Stimulated activated naive CD8-positive, alpha-beta T cell treated with anti-CD3 and anti-CD28 coated beads, Interleukin-15, Interleukin-2, amounts not matched to agents 100 U/mL and 50 U/mL, for 24 hours (primary cell): ENCODE data around the gene FAM222A.

Experiments
- ATAC-seq: fragments of 150-1000 bp; cut with Tn5 transposase; one replicate; pipeline ENCODE4 v1.10.0; 2021
- DNase-seq: peaks from one replicate; pipeline ENCODE4 v3.0.0; 2021

Gene FAM222A

DNA sequence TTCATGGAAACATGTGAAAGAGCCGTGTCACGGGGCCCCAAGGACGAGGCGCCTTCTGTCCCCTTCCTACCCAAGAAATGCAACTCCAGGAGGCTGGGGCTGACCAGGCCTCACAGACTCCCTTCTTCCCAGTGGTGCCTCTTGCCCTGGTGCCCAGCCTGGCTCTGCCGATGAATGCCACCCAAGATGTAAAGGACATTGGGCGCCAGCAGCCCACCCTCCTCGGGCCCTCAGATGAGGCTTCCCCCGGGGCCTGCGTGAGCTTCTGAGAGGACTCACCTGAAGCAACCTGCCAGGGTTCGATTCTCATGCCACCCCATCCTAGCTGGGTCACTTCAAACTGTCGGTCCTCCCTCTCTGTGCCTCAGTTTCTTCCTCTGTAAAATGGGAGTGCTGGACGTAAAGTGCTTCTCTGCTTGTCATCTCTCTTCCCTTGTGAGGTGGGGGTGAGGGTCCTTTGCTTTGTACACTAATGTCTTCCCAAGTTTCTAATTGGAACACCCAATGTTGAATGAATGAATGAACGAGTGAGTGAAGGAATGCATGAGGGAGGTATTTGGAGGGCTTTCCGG lies 10.8 kb downstream of the FAM222A start:
- DNase-seq (no peak), ATAC-seq (no peak)

GRCh38 chr12:109725321-109726105 lies 11.9 kb downstream of the FAM222A start:
- no peak for ATAC-seq
- no peak for DNase-seq

DNA sequence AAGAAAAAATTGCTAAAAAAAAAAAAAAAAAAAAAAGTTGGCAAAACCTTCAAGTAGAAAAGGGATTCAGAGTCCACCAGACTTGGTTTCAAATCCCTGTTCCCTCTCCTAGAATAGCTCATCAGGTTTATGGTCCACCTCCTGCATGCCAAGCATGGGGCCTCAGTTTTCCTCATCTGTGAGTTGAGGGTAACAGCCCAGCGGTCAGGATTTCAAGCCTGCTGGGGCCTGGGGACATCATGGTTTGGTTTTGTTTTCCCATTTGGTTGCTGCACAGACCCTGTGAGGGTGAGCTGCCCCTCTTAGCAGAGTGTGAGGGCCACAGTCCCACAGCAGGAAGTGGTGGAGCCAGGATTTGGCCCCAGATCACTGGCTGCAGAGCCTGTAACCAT lies 12.5 kb downstream of the FAM222A start:
- no peak for DNase-seq
- ATAC-seq = no peak

- ATAC-seq (no peak), DNase-seq (no peak)
Measured at GRCh38 chr12:109726511-109727038, 12.9 kb downstream of the FAM222A start.

DNA sequence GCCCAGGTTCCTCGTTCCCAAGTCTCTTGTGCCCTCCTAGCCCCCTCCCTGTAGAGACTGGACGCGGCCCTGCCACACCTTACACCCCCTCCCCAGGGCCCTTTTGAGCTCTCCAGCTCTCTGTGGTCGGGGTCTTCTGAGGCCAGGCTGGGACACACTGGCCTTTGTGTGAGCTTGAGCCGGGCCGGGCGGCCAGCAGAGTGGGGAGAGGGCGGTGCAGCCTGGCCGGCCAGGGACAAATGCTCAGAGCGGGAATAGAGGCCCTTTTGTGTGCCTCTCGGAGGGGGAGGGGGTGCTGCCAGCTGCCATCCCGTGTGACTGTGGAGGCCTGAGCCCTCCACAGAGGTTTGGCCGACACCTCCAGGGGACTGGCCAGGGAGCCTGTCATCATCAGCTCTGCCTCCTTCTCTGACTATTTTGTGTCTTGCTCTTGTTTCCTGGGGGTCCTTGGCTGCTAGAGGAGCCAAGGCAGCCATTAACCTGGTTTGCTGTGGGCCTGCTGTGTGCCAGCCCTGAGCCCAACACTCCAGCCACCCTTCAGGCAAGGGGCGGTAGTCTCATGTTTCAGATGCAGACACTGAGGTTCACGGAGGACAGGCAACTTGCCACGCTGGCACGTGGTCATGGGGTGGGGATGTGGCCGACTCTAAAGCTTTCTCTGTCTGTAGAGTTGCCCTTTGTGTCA lies 13.6 kb downstream of the FAM222A start:
- ATAC-seq (no peak), DNase-seq (no peak)

DNA sequence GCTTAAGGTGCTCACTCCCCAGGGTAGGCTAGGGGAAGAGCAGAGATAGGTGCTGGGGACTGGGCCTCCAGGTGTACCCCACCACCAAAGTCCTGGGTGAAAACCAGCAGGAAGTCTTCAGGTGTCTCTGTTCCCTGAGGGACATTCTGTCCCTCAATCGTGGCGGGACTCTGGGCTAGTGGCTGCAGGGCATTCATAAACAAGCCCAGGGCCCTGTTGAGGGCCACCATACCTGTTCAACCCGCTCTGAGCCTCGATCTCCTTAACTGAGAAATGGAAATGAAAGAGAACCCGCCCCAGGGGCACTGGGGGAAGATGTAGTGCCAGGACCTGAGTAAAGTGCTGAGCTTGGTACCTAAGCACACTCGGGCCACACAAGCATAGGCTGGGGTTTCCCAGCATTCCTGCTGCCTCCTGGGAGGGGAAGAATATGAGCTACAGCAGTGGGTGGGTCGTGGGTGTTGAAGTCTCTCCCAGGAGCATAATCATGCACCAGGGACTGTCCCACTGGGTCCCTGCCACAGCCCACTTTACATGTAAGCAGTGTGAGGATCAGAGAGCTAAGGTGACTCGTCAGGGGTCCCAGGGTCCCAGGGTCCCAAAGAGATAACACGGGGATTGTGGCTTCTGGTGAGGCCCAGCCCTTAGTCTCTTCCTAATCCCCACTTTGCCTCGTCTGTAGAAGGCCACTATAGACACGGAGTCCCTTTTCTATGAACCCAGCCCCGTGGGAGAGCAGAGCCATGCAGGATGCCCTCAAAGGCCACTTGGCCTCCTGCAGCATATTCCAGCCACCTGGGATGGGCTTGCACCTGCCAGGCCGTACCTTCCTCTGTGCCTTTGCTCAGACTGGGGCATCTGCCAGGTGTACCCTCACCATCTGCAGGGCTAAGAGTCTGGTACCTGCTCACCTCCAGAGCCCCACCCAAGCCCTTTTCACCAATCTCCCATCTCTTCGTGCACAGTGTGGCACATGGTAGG lies 14.4 kb downstream of the FAM222A start:
- no peak for DNase-seq
- ATAC-seq = no peak

GRCh38 chr12:109728921-109729320 lies 15.3 kb downstream of the FAM222A start:
- DNase-seq (no peak), ATAC-seq (no peak)

DNA sequence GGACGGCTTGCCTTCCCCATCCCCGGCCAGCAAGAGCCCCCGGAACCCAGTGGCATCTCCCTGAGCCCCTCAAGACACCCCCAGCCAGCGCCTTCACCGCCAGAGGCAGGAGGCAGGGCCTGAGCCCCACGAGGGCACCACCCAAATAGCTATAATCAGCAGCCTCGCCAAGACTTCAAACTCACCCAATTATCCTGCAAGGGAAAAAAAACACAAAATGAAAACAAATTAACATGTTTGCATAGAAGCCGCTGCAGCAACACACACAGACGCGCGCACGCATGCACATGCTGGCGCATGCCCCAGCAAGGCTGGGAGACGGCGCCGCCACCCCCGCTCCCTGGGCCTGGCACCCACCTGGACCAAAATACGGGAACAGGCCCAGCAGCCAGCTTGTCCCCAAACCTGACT lies 15.8 kb downstream of the FAM222A start:
- DNase-seq (no peak), ATAC-seq (no peak)

- no peak for DNase-seq
- no peak for ATAC-seq
Measured at GRCh38 chr12:109729801-109730200, 16.2 kb downstream of the FAM222A start.

GRCh38 chr12:109730306-109731145 lies 16.9 kb downstream of the FAM222A start:
- no peak for ATAC-seq
- DNase-seq = no peak

DNA sequence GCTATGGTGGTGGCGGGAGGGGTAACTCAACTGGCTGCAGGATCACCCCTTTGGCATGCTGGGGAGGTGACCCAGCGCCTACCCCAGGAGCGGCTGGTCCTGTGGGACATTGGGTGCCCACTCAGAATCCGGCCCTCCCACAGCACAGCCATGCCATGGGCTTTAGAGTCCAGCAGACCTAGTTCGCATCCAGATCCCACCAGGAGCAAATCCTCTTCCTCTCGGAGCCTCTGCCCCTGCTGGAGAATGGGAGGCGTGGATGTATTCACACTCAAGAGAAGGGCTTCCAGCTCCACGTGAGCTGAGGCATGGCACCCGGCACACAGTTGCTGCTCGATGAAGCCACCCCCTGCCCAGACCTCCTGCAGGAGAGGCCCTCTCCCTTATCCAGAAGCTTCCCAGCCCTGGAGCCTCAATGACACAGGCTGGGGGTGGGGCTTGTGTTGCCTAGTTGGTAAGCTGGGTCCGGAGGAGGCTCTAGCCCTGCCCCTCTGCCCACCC lies 17.7 kb downstream of the FAM222A start:
- DNase-seq (peak; percentile 0), ATAC-seq (no peak)

DNA sequence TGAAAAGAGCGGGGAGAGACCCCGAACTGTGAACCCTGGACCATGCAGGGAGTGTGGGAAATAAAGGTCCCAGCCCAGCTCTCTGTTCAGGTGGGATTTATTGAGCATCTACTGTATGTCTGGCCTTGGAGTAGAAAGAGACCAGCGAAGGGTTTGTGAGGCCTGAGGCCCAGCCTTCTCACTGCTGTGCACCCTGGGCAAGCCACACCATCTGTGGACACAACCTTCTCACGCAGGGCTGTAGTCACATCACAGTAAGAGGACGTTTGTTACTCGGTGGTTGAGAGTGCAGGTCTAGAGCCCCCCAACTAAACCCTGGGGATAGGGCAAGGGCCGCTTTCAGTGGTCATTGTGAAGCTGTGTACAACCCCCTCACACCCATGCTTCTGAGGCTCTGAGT lies 18.2 kb downstream of the FAM222A start:
- DNase-seq (peak; percentile 1), ATAC-seq (no peak)

DNA sequence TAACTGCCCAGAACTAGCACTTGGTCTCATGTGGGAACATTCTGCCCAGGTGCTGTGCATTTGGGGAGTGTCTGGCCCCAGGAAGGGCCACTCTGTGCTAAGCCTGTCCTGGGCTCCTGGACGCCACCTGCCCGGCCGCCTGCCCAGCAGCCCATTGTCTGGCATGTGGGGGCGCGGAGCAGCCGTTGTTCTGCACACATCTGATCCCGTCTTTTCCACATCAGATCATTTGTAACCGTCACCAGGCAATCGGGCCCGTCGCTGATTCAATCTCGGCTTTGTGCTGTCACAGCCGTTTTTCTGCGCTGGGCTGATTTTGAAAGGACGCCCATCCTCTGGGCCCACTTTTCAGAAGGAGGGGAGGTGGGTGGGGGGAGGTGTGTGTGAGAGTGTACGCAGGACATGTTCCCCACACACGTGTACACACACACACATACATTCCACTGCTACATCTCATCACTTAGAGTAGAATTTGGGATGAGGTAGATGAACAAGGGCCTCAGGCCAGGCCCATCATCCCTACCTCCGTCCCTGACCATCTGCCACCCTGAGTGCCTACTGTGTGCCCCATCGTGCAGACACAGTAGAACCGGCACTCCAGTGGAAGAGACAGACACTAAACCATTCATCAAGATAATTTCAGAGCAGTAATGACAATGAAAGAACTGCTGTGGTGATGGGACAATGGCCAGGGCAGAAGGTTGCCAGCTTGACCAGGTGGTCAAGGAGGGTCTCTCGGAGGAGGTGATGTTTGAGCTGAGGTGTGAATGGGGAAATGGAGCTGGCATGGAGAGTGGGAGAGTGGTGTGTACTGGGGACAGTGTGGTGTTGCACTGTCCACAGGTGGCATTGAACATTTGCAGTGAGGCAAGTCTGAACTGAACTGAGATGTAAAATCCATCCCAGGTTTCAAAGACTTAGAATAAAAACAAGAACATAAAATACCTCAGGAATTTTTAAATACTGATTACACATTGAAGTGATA lies 19.0 kb downstream of the FAM222A start:
- peak; percentile 0 for DNase-seq
- no peak for ATAC-seq

- DNase-seq (peak; percentile 1), ATAC-seq (no peak)
Measured at GRCh38 chr12:109734219-109735000, 20.8 kb downstream of the FAM222A start.

DNA sequence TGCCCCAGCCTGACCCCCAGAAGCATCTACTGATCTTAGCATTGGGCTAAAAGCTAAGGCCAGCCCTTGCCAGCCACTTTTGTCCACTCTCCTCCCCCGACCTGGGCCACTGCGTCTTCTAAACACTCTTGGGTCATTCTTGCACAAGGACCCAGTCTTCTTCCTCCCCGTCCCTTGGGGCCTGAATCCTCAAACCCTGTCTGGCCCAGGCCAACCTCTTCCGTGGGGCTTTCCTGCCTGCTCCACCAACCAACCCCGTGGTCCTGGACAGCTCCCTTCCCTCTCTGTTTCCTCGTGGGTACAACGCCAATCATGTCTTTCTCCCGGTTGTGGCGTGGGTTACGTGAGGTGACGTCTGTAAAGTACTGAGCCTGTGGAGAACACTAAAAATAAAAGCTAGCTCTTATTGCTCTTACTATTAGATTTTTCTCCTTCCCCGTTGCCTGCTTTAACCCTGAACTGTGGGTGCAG lies 21.5 kb downstream of the FAM222A start:
- peak; percentile 1 for DNase-seq
- no peak for ATAC-seq

- DNase-seq = peak; percentile 1
- no peak for ATAC-seq
Measured at GRCh38 chr12:109735825-109736551, 22.4 kb downstream of the FAM222A start.

GRCh38 chr12:109736552-109737108 lies 23.0 kb downstream of the FAM222A start:
- DNase-seq = peak; percentile 35
- peak; percentile 51 for ATAC-seq

DNA sequence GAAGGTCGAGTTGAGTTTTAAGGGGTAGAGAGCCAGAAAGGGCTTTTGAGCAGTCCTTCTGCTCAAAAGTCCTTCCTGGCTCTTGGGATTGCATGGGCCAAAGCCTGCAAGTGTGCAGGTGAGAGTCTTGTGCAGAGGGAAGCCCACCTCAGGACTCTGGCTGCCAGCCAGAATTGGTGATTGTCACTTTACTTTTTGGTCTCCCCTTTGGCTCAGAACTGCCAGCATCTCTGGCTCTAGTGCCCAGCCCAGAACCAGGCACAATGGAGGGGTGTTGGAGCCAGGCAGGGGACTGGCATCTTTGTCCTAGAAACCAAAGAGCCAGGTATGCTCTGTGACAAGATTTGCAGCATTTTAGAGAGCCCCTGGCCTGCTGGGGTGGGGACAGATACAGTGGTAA lies 23.5 kb downstream of the FAM222A start:
- ATAC-seq = no peak

More for the DNA sequence above, 23.5 kb downstream of the FAM222A start:
- DNase-seq = no peak
